ENCODE measurements around the gene CARD9. TPM values are rescaled to one million over a fixed set of nuclear protein-coding genes. Genes with fewer than 3 reads are reported as not detected.
A peak's percentile ranks its signal among the peaks of the same experiment; 100 is the strongest.

The CARD9 gene
- total RNA-seq (1.0 and 3.3 TPM in 2 replicates), polyA plus RNA-seq (0.16 and 0.69 TPM in 2 replicates), polyA minus RNA-seq (ENCODE audit: low replicate concordance) (0.11 and 1.1 TPM in 2 replicates)
- 0.75 and 1.6 TPM in 2 replicates for polyA plus RNA-seq (2012)

- H3K4me1 ChIP-seq (ENCODE audit: control insufficient read depth, extremely low read depth, insufficient read depth, low read length), result peaks cover 18% of the 10 kb centered on the region
- no peak for DNase-seq (ENCODE audit: low read depth in 2 of 2)
- H3K4me3 ChIP-seq (replicated peaks in 1 of 4; ENCODE audit: control extremely low read depth in 1 of 4, insufficient read depth in 1 of 4, low read depth in 3 of 4, low read length in 4 of 4), result no peak within 1 kb of the TSS
- H4K20me1 ChIP-seq (ENCODE audit: control insufficient read depth, extremely low read depth, insufficient read depth, low read length), result no peaks in the 10 kb centered on the region
- H2AFZ ChIP-seq (ENCODE audit: low read length), result peak within 1 kb of the TSS; percentile 4
- peak within 1 kb of the TSS; percentile 30 for H3K27ac ChIP-seq (ENCODE audit: insufficient read depth, low read length)
- TF ChIP-seq EZH2 (IDR thresholded peaks at IDR 0.05; ENCODE audit: low read length, missing control alignments), result no peak
- no peak for TF ChIP-seq CTCF (conservative IDR thresholded peaks at IDR 0.05 in 1 of 2, IDR thresholded peaks at IDR 0.05 in 1 of 2; ENCODE audit: low read depth in 1 of 2, low read length in 2 of 2)
- H3K4me2 ChIP-seq (ENCODE audit: extremely low read depth, insufficient read depth, low read length), result peak within 1 kb of the TSS; percentile 48
- H3K79me2 ChIP-seq (ENCODE audit: control insufficient read depth, insufficient read depth, low read length), result no peaks in the 10 kb centered on the region
- H3K9ac ChIP-seq (ENCODE audit: insufficient read depth, low read length), result peak within 1 kb of the TSS; percentile 48
- H3K9me3 ChIP-seq (ENCODE audit: control insufficient read depth, insufficient read depth, low read depth, low read length), result no peaks in the 10 kb centered on the region
- H3K36me3 ChIP-seq (ENCODE audit: control insufficient read depth, insufficient read depth, low read length), result peaks cover 7% of the 10 kb centered on the region
- H3K27me3 ChIP-seq (ENCODE audit: control insufficient read depth, insufficient read depth, low read length), result no peaks in the 10 kb centered on the region
These were observed at the start of gene CARD9 for GRCh38 chr9:136373300-136374182. Gene CARD9, minus strand, starts transcription at chr9:136373669. Its CDS starts 1,591 bp downstream, at chr9:136372078.

GRCh38 chr9:136422876-136423275, 49.4 kb upstream of the CARD9 start:
- no peak overlapping the region for H3K9ac ChIP-seq (ENCODE audit: insufficient read depth, low read length)
- no peak overlapping the region for H3K27ac ChIP-seq (ENCODE audit: insufficient read depth, low read length)
- TF ChIP-seq CTCF (conservative IDR thresholded peaks at IDR 0.05 in 1 of 2, IDR thresholded peaks at IDR 0.05 in 1 of 2; ENCODE audit: low read depth in 1 of 2, low read length in 2 of 2), result no peak
- no peak for TF ChIP-seq EZH2 (IDR thresholded peaks at IDR 0.05; ENCODE audit: low read length, missing control alignments)
- no peak overlapping the region for H3K4me3 ChIP-seq (replicated peaks in 1 of 4; ENCODE audit: control extremely low read depth in 1 of 4, insufficient read depth in 1 of 4, low read depth in 3 of 4, low read length in 4 of 4)
- H3K9me3 ChIP-seq (ENCODE audit: control insufficient read depth, insufficient read depth, low read depth, low read length), result no peaks in the 10 kb centered on the region
- H4K20me1 ChIP-seq (ENCODE audit: control insufficient read depth, extremely low read depth, insufficient read depth, low read length), result no peaks in the 10 kb centered on the region
- no peak overlapping the region for H3K4me2 ChIP-seq (ENCODE audit: extremely low read depth, insufficient read depth, low read length)
- H3K27me3 ChIP-seq (ENCODE audit: control insufficient read depth, insufficient read depth, low read length), result no peaks in the 10 kb centered on the region
- H2AFZ ChIP-seq (ENCODE audit: low read length), result no peak overlapping the region
- H3K79me2 ChIP-seq (ENCODE audit: control insufficient read depth, insufficient read depth, low read length), result no peaks in the 10 kb centered on the region
- DNase-seq (ENCODE audit: low read depth in 2 of 2), result no peak
- H3K36me3 ChIP-seq (ENCODE audit: control insufficient read depth, insufficient read depth, low read length), result peaks cover 39% of the 10 kb centered on the region
- no peaks in the 10 kb centered on the region for H3K4me1 ChIP-seq (ENCODE audit: control insufficient read depth, extremely low read depth, insufficient read depth, low read length)

- H3K4me2 ChIP-seq (ENCODE audit: extremely low read depth, insufficient read depth, low read length), result no peak overlapping the region
- H3K27ac ChIP-seq (ENCODE audit: insufficient read depth, low read length), result no peak overlapping the region
- no peak overlapping the region for H3K9ac ChIP-seq (ENCODE audit: insufficient read depth, low read length)
- no peak overlapping the region for H2AFZ ChIP-seq (ENCODE audit: low read length)
- no peaks in the 10 kb centered on the region for H3K27me3 ChIP-seq (ENCODE audit: control insufficient read depth, insufficient read depth, low read length)
- peaks cover 45% of the 10 kb centered on the region for H3K36me3 ChIP-seq (ENCODE audit: control insufficient read depth, insufficient read depth, low read length)
- H4K20me1 ChIP-seq (ENCODE audit: control insufficient read depth, extremely low read depth, insufficient read depth, low read length), result no peaks in the 10 kb centered on the region
- no peaks in the 10 kb centered on the region for H3K4me1 ChIP-seq (ENCODE audit: control insufficient read depth, extremely low read depth, insufficient read depth, low read length)
- TF ChIP-seq EZH2 (IDR thresholded peaks at IDR 0.05; ENCODE audit: low read length, missing control alignments), result no peak
- TF ChIP-seq CTCF (conservative IDR thresholded peaks at IDR 0.05 in 1 of 2, IDR thresholded peaks at IDR 0.05 in 1 of 2; ENCODE audit: low read depth in 1 of 2, low read length in 2 of 2), result no peak
- no peak for DNase-seq (ENCODE audit: low read depth in 2 of 2)
- no peaks in the 10 kb centered on the region for H3K79me2 ChIP-seq (ENCODE audit: control insufficient read depth, insufficient read depth, low read length)
- H3K9me3 ChIP-seq (ENCODE audit: control insufficient read depth, insufficient read depth, low read depth, low read length), result no peaks in the 10 kb centered on the region
- H3K4me3 ChIP-seq (replicated peaks in 1 of 4; ENCODE audit: control extremely low read depth in 1 of 4, insufficient read depth in 1 of 4, low read depth in 3 of 4, low read length in 4 of 4), result no peak overlapping the region
These were observed 48.3 kb upstream of the CARD9 start for GRCh38 chr9:136421791-136422190.

All from fibroblast of lung (primary cell).